ENCODE measurements around the gene GNAT1. TPM values are rescaled to one million over a fixed set of nuclear protein-coding genes. Genes with fewer than 3 reads are reported as not detected.

Gene GNAT1
- total and polyA plus RNA-seq, 2 of the 13 experiments (the other 11 are each of a cell fraction or from before 2014, with no cell fraction given) = 0.15 TPM; not detected in 1

GRCh38 chr3:50221411-50222168 lies 30.2 kb downstream of the GNAT1 start (continued):
- TF ChIP-seq ATF7-NPFF (CRISPR knock-in tag; IDR thresholded peaks at IDR 0.05; ENCODE audit: low read depth) (no peak), HOXD1 (CRISPR knock-in tag; IDR thresholded peaks at IDR 0.05) (0 out of 2 replicates have a peak, but pooled peaks have one; percentile 27), ZNF775 (CRISPR knock-in tag; IDR thresholded peaks at IDR 0.05; ENCODE audit: borderline replicate concordance) (no peak), THAP7 (CRISPR knock-in tag; IDR thresholded peaks at IDR 0.05) (0 out of 2 replicates have a peak, but pooled peaks have one; percentile 31), ZFP41 (CRISPR knock-in tag; IDR thresholded peaks at IDR 0.05; ENCODE audit: borderline replicate concordance) (no peak), RBFOX2 (IDR thresholded peaks at IDR 0.05; ENCODE audit: low read depth, low read length) (peak; percentile 66), ATF3 (CRISPR knock-in tag; IDR thresholded peaks at IDR 0.05) (0 out of 2 replicates have a peak, but pooled peaks have one; percentile 14), ZNF768 (CRISPR knock-in tag; IDR thresholded peaks at IDR 0.05) (0 out of 2 replicates have a peak, but pooled peaks have one; percentile 33), TMF1 (CRISPR knock-in tag; IDR thresholded peaks at IDR 0.05; ENCODE audit: low read depth) (0 out of 2 replicates have a peak, but pooled peaks have one; percentile 61), ZNF501 (CRISPR knock-in tag; IDR thresholded peaks at IDR 0.05) (peak; percentile 87), KDM2A (CRISPR knock-in tag; IDR thresholded peaks at IDR 0.05; ENCODE audit: borderline replicate concordance, low read depth) (peak; percentile 89), ZFY (CRISPR knock-in tag; IDR thresholded peaks at IDR 0.05) (peak; percentile 83), ZBTB33 (CRISPR knock-in tag; IDR thresholded peaks at IDR 0.05) (peak; percentile 7; the same call in 1 of the 2 replicates), PHF21A (CRISPR knock-in tag; IDR thresholded peaks at IDR 0.05) (peak; percentile 64; the same call in 1 of the 2 replicates), GLMP (CRISPR knock-in tag; IDR thresholded peaks at IDR 0.05; ENCODE audit: borderline replicate concordance) (no peak), HMGXB4 (CRISPR knock-in tag; IDR thresholded peaks at IDR 0.05; ENCODE audit: borderline replicate concordance in 1 of 2, low read depth in 1 of 2) (peak; percentile 58 to 63; a peak in 3 of 4 replicates), MED1 (CRISPR knock-in tag; IDR thresholded peaks at IDR 0.05) (peak; percentile 66), ZNF782 (CRISPR knock-in tag; IDR thresholded peaks at IDR 0.05; ENCODE audit: borderline replicate concordance) (peak; percentile 22; the same call in 1 of the 2 replicates), ZEB1 (IDR thresholded peaks at IDR 0.05; ENCODE audit: insufficient replicate concordance, low read depth) (peak; percentile 28)

All from HepG2 (cell line).